IMR-90 (cell line): ENCODE data around the gene SKIL. TPM values are rescaled to one million over a fixed set of nuclear protein-coding genes. Genes with fewer than 3 reads are reported as not detected.
A peak's percentile ranks its signal among the peaks of the same experiment; 100 is the strongest.

Experiments used
- ATAC-seq: fragments of 200-7000 bp; cut with Tn5 transposase; 2 replicates; pipeline ENCODE4 v1.9.1; 2020; ENCODE audit warnings: low read depth, mild to moderate bottlenecking, moderate library complexity
- BruUV-seq: library from RNA; stranded (reverse); fragments of 400-500 nt; replicated peaks from 2 replicates; lab custom pipeline; 2021; lab: Mats Ljungman, UMichigan
- CTCF ChIA-PET: fragments of 300-600 bp; formaldehyde crosslinking; extraction: SDS; loops from one replicate; lab custom pipeline; 2021; ENCODE audit warnings: antibody characterized with exemption; lab: Yijun Ruan, JAX
- POLR2A ChIA-PET: fragments of 300-600 bp; sonication (Branson Sonifier 250); formaldehyde crosslinking; loops from one replicate; lab custom pipeline; 2022; ENCODE audit warnings: antibody characterized with exemption; ENCODE audit not compliant: unreplicated experiment; lab: Charles Lee
- DNase-seq: peaks from one replicate; pipeline ENCODE4 v3.0.0; 2013
- H2AFZ ChIP-seq: replicated peaks from 2 replicates; pipeline ENCODE3; 2013; ENCODE audit warnings: low read length, mild to moderate bottlenecking; ENCODE audit not compliant: poor library complexity
- H2AK5ac ChIP-seq: 2 replicates; pipeline ENCODE4 v1.6.1; 2013; ENCODE audit warnings: low read depth, low read length, inconsistent platforms
- H2AK9ac ChIP-seq: replicated peaks from 2 replicates; pipeline ENCODE3; 2013; ENCODE audit warnings: mild to moderate bottlenecking, low read depth, low read length, moderate library complexity; ENCODE audit not compliant: poor library complexity
- H2BK120ac ChIP-seq: 2 replicates; pipeline ENCODE4 v1.6.1; 2013; ENCODE audit warnings: low read depth, low read length, inconsistent platforms
- H2BK15ac ChIP-seq: 3 replicates; pipeline ENCODE4 v1.6.1; 2013; ENCODE audit warnings: low read depth, low read length, inconsistent platforms
- H2BK20ac ChIP-seq: 2 replicates; pipeline ENCODE4 v1.6.1; 2013; ENCODE audit warnings: low read depth, mild to moderate bottlenecking, inconsistent platforms, low read length, moderate library complexity
- H2BK5ac ChIP-seq: 2 replicates; pipeline ENCODE4 v1.6.1; 2013; ENCODE audit warnings: mild to moderate bottlenecking, low read depth, low read length, inconsistent platforms; ENCODE audit not compliant: poor library complexity, severe bottlenecking
- H3K14ac ChIP-seq: replicated peaks from 2 replicates; pipeline ENCODE4 v1.6.1; 2013; ENCODE audit warnings: low read depth, low read length, inconsistent platforms
- H3K18ac ChIP-seq: 2 replicates; pipeline ENCODE4 v1.6.1; 2013; ENCODE audit warnings: low read depth, low read length, control low read depth
- H3K23ac ChIP-seq: 2 replicates; pipeline ENCODE4 v1.6.1; 2013; ENCODE audit warnings: low read depth, low read length, inconsistent platforms
- H3K27ac ChIP-seq: 2 replicates; pipeline ENCODE4 v1.5.1; 2013; ENCODE audit warnings: mild to moderate bottlenecking, control low read depth, low read length; ENCODE audit not compliant: insufficient read depth
- H3K27me3 ChIP-seq: 2 replicates; pipeline ENCODE4 v1.6.1; 2013; ENCODE audit warnings: low read length; ENCODE audit not compliant: control insufficient read depth, insufficient read depth
- H3K36me3 ChIP-seq: 2 replicates; pipeline ENCODE4 v1.6.1; 2013; ENCODE audit warnings: low read length, mixed read lengths; ENCODE audit not compliant: control insufficient read depth, insufficient read depth
- H3K4ac ChIP-seq: 2 replicates; pipeline ENCODE4 v1.6.1; 2013; ENCODE audit warnings: low read depth, low read length, inconsistent platforms
- H3K4me1 ChIP-seq: 2 replicates; pipeline ENCODE4 v1.6.1; 2013; ENCODE audit warnings: low read length, mixed read lengths; ENCODE audit not compliant: control insufficient read depth, insufficient read depth
- H3K4me2 ChIP-seq: 2 replicates; pipeline ENCODE4 v1.6.1; 2013; ENCODE audit warnings: low read depth, mild to moderate bottlenecking, control low read depth, low read length, moderate library complexity
- H3K4me3 ChIP-seq: 2 replicates; pipeline ENCODE4 v1.5.1; 2013; ENCODE audit warnings: low read depth, mild to moderate bottlenecking, control low read depth, low read length, moderate library complexity; ENCODE audit not compliant: insufficient read depth
- H3K56ac ChIP-seq: 2 replicates; pipeline ENCODE4 v1.6.1; 2013; ENCODE audit warnings: low read length, inconsistent platforms; ENCODE audit not compliant: insufficient read depth; ENCODE audit errors: extremely low read depth
- H3K79me1 ChIP-seq, 2 experiments: 2 replicates each; pipeline ENCODE4 v1.6.1; 2013; ENCODE audit warnings: low read length in 2 of 2, inconsistent platforms in 1 of 2, low read depth in 1 of 2
- H3K9ac ChIP-seq: 2 replicates; pipeline ENCODE4 v1.6.1; 2013; ENCODE audit warnings: low read depth, low read length, control low read depth
- H3K9me1 ChIP-seq: 2 replicates; pipeline ENCODE4 v1.6.1; 2013; ENCODE audit warnings: low read length, inconsistent platforms; ENCODE audit not compliant: insufficient read depth
- H3K9me3 ChIP-seq: 2 replicates; pipeline ENCODE4 v1.6.1; 2013; ENCODE audit warnings: low read length; ENCODE audit not compliant: control insufficient read depth, insufficient read depth
- H4K20me1 ChIP-seq: 2 replicates; pipeline ENCODE4 v1.6.1; 2013; ENCODE audit warnings: low read length, inconsistent platforms; ENCODE audit not compliant: insufficient read depth
- H4K5ac ChIP-seq: 2 replicates; pipeline ENCODE4 v1.6.1; 2013; ENCODE audit warnings: mild to moderate bottlenecking, low read depth, low read length, control low read depth
- H4K8ac ChIP-seq, 2 experiments: 2 replicates each; pipeline ENCODE4 v1.6.1; 2013; ENCODE audit warnings: low read depth in 2 of 2, low read length in 2 of 2, control low read depth in 1 of 2, inconsistent platforms in 1 of 2
- H4K91ac ChIP-seq: 2 replicates; pipeline ENCODE4 v1.6.1; 2013; ENCODE audit warnings: low read depth, low read length, inconsistent platforms; ENCODE audit not compliant: insufficient read depth
- MAFK ChIP-seq: IDR thresholded peaks from 2 replicates; pipeline ENCODE4 v1.6.1; 2012; ENCODE audit warnings: low read depth, low read length, improper control_type of control experiment
- MXI1 ChIP-seq: IDR thresholded peaks from 2 replicates; pipeline ENCODE4 v1.6.1; 2012; ENCODE audit warnings: low read depth, mild to moderate bottlenecking, low read length, moderate library complexity, borderline replicate concordance
- WGBS, 2 experiments: methylation state at CpG; one replicate each; pipeline versions ENCODE4 v1.1.5 to v1.1.7; 2013; ENCODE audit warnings: missing lambda C conversion rate in 2 of 2; ENCODE audit not compliant: insufficient read length in 1 of 2; ENCODE audit errors: extremely low coverage in 2 of 2; 5-methylcytosine and 5-hydroxymethylcytosine counted together
- dilution Hi-C: fragments of 300-500 bp; cut with HindIII; formaldehyde crosslinking; loops from one replicate; pipeline ENCODE4 v1.14.3; 2018; ENCODE audit warnings: low sequenced_read_pairs; ENCODE audit not compliant: unreplicated experiment
- in situ Hi-C: fragments of 300-500 bp; cut with MboI; formaldehyde crosslinking; loops from 3 replicates; pipeline ENCODE4 v1.14.3; 2019; ENCODE audit warnings: low sequenced_read_pairs, inconsistent platforms, mixed read lengths
- intact Hi-C: fragments of 100-400 bp; cut with micrococcal nuclease; formaldehyde crosslinking; loops from 2 replicates; pipeline ENCODE4 v1.10.0; 2022
- polyA plus RNA-seq, 3 experiments: library from polyadenylated mRNA; depleted of rRNA; stranded (reverse); fragments of >200 nt; gene quantifications; 2 replicates each; pipeline ENCODE4 v1.2.3, GENCODE V29; 2012; ENCODE audit warnings: low replicate concordance in 1 of 3
- total RNA-seq: library from RNA; depleted of rRNA; stranded (reverse); fragments of >200 nt; gene quantifications from 2 replicates; pipeline ENCODE4 v1.2.3, GENCODE V29; 2012

Gene SKIL
- total and polyA plus RNA-seq, 2 of the 4 experiments (the other 2 are of a cell fraction): 9.2 to 55.9 TPM

- no peak overlapping the region for H2AFZ ChIP-seq
- no peaks in the 10 kb centered on the region for H3K4me1 ChIP-seq
- no peak overlapping the region for H3K9ac ChIP-seq
- H3K9me1 ChIP-seq: no peaks in the 10 kb centered on the region
- H3K4ac ChIP-seq: no peak overlapping the region
- H2BK15ac ChIP-seq: no peak overlapping the region
- H4K20me1 ChIP-seq: no peaks in the 10 kb centered on the region
- H2BK20ac ChIP-seq: no peak overlapping the region
- H4K5ac ChIP-seq: no peak overlapping the region
- H3K23ac ChIP-seq: no peak overlapping the region
- H4K8ac ChIP-seq: no peak overlapping the region
- no peaks in the 10 kb centered on the region for H3K27me3 ChIP-seq
- ATAC-seq (no peak), DNase-seq (no peak)
- no peak overlapping the region for H3K14ac ChIP-seq
- no peak overlapping the region for H3K27ac ChIP-seq
- H3K4me2 ChIP-seq: peak overlapping the region; percentile 26; the same call in 1 of the 2 replicates
- H4K91ac ChIP-seq: no peak overlapping the region
- dilution Hi-C loops (no loop called here), intact Hi-C loops (no loop called here), in situ Hi-C loops (no loop called here)
- H3K56ac ChIP-seq: no peak overlapping the region
- H3K36me3 ChIP-seq: no peaks in the 10 kb centered on the region
- CTCF ChIA-PET: no interaction called here
- BruUV-seq: no TSS peak
- H3K79me1 ChIP-seq: no peaks in the 10 kb centered on the region
- 26% methylated on average over 3 of the region's 10 CpGs; no CpG with 5 or more reads in 1 of the 2 experiments for WGBS, 2 experiments
- no peak overlapping the region for H3K18ac ChIP-seq
- no peak overlapping the region for H3K4me3 ChIP-seq
- H2AK5ac ChIP-seq: no peak overlapping the region
- POLR2A ChIA-PET: no interaction called here
- no peak overlapping the region for H2BK5ac ChIP-seq
- no peak for TF ChIP-seq MXI1
- peak; percentile 2; the same call in 1 of the 2 replicates for TF ChIP-seq MAFK
- H3K9me3 ChIP-seq: peaks cover 2% of the 10 kb centered on the region; the same call in 1 of the 2 replicates
- no peak overlapping the region for H2AK9ac ChIP-seq
- no peak overlapping the region for H2BK120ac ChIP-seq
Observed at GRCh38 chr3:170322566-170323269, 34.8 kb upstream of the SKIL start.
